IPS DF 6.9 (cell line): ENCODE measurements around the gene SUCO.
"Not testable (repeated sequence)": the region's sequence is repeated elsewhere in the genome, so short reads cannot be mapped to it uniquely, and the experiment has no call there.

Source experiments
- DNase-seq: peaks from one replicate; pipeline ENCODE4 v3.0.0-alpha.2; 2013; ENCODE audit warnings: low read depth, low spot score
- H3K27ac ChIP-seq: one replicate; pipeline ENCODE4 v1.5.1; 2013; ENCODE audit warnings: low read length, control low read depth
- H3K27me3 ChIP-seq: 2 replicates; pipeline ENCODE4 v1.6.1; 2013; ENCODE audit warnings: mild to moderate bottlenecking, low read length; ENCODE audit not compliant: control insufficient read depth, insufficient read depth
- H3K36me3 ChIP-seq: 2 replicates; pipeline ENCODE4 v1.6.1; 2013; ENCODE audit warnings: low read length; ENCODE audit not compliant: control insufficient read depth, insufficient read depth
- H3K4me1 ChIP-seq: 2 replicates; pipeline ENCODE4 v1.6.1; 2013; ENCODE audit warnings: low read length; ENCODE audit not compliant: control insufficient read depth, insufficient read depth
- H3K4me3 ChIP-seq: 2 replicates; pipeline ENCODE4 v1.5.1; 2013; ENCODE audit warnings: mild to moderate bottlenecking, low read length
- H3K9me3 ChIP-seq: 2 replicates; pipeline ENCODE4 v1.6.1; 2013; ENCODE audit warnings: low read length, inconsistent platforms; ENCODE audit not compliant: control insufficient read depth, insufficient read depth
- WGBS: extraction: QIAGEN DNeasy Blood & Tissue Kit; methylation state at CpG from one replicate; pipeline ENCODE4 v1.1.7; 2013; ENCODE audit warnings: mixed read lengths, missing lambda C conversion rate; ENCODE audit not compliant: insufficient read length, insufficient coverage; 5-methylcytosine and 5-hydroxymethylcytosine counted together

The SUCO gene

GRCh38 chr1:172585348-172585747 is 52.4 kb downstream of the SUCO start:
- H3K9me3 ChIP-seq, result no peaks in the 10 kb centered on the region
- DNase-seq, result no peak
- H3K27ac ChIP-seq, result no peak overlapping the region
- H3K4me1 ChIP-seq, result no peaks in the 10 kb centered on the region
- H3K36me3 ChIP-seq, result peaks cover 5% of the 10 kb centered on the region; the same call in 1 of the 2 replicates
- H3K27me3 ChIP-seq, result no peaks in the 10 kb centered on the region
- no CpG with 5 or more reads among the region's 3 CpGs for WGBS
- no peak overlapping the region for H3K4me3 ChIP-seq

DNA sequence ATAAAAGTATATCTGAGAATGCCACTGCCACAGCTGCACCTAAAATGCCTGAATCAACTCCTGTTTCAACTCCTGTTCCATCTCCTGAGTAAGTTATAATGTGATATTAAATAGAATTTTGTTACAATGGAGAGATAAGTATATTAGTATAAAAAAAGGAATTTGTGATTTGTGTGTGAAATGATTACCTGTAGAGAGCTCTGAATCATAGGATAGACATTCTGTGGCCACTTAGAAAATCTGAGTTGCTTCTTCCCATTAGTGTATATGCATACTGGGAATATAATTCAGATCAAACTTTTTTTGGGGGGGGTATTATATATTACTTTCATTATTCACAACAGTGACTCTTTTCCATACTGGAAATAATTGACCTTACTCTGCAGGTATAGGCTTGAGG is 52.9 kb downstream of the SUCO start:
- Histone ChIP-seq H3K4me3 (no peak overlapping the region), H3K27me3 (no peaks in the 10 kb centered on the region), H3K36me3 (peaks cover 5% of the 10 kb centered on the region; the same call in 1 of the 2 replicates), H3K4me1 (no peaks in the 10 kb centered on the region), H3K9me3 (no peaks in the 10 kb centered on the region), H3K27ac (no peak overlapping the region)
- no peak for DNase-seq

DNA sequence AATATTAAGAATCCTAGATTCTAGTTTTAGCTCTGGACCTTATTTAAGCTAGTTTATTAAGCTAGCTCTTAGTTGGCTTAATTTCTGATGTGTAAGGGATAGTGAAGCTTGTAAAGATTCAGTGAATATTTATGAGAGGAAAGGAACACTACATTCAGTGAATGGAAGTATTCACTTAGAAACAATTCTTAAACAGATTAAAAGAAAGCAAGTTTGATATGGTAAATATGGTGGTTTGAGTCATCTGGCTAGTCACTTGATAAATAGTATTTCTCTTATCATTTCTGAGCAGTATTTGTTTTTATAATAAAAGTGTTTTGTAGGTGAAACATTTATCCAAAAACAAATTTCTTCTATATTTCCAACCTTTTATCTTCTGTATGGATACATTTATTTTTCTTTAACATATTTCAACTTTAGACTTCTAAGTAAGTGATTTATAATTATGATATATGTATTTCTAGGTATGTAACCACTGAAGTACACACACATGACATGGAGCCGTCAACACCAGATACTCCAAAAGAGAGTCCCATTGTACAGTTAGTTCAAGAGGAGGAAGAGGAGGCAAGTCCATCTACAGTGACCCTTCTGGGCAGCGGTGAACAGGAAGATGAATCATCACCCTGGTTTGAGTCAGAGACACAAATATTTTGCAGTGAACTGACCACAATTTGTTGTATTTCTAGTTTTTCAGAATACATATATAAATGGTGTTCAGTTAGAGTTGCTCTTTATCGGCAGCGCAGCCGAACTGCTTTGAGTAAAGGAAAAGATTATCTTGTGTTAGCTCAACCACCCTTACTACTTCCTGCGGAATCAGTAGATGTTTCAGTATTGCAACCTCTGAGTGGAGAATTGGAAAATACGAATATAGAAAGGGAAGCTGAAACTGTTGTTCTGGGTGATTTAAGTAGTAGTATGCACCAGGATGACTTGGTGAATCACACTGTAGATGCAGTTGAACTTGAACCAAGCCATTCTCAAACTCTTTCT is 55.6 kb downstream of the SUCO start:
- H3K9me3 ChIP-seq, result no peaks in the 10 kb centered on the region
- no peaks in the 10 kb centered on the region for H3K4me1 ChIP-seq
- DNase-seq, result no peak
- no CpG with 5 or more reads among the region's 7 CpGs for WGBS
- no peaks in the 10 kb centered on the region for H3K27me3 ChIP-seq
- H3K4me3 ChIP-seq, result no peak overlapping the region
- H3K36me3 ChIP-seq, result peaks cover 5% of the 10 kb centered on the region; the same call in 1 of the 2 replicates
- no peak overlapping the region for H3K27ac ChIP-seq

GRCh38 chr1:172589553-172589952 is 56.6 kb downstream of the SUCO start:
- Histone ChIP-seq H3K4me3 (no peak overlapping the region), H3K27me3 (no peaks in the 10 kb centered on the region), H3K36me3 (peaks cover 5% of the 10 kb centered on the region; the same call in 1 of the 2 replicates), H3K4me1 (no peaks in the 10 kb centered on the region), H3K9me3 (no peaks in the 10 kb centered on the region), H3K27ac (no peak overlapping the region)
- WGBS, result no CpG with 5 or more reads among the region's 3 CpGs
- no peak for DNase-seq

- not testable (repeated sequence) for H3K27me3 ChIP-seq, H3K4me3 ChIP-seq, DNase-seq, H3K27ac ChIP-seq, H3K4me1 ChIP-seq, H3K9me3 ChIP-seq, H3K36me3 ChIP-seq
- no CpG with 5 or more reads among the region's 1 CpG for WGBS
Measured at GRCh38 chr1:172591429-172591828, 58.5 kb downstream of the SUCO start.

- not testable (repeated sequence) for H3K4me1 ChIP-seq, H3K27ac ChIP-seq, H3K4me3 ChIP-seq, DNase-seq, H3K36me3 ChIP-seq, H3K9me3 ChIP-seq, H3K27me3 ChIP-seq
- no CpG with 5 or more reads among the region's 4 CpGs for WGBS
Measured at GRCh38 chr1:172595066-172595465, 62.1 kb downstream of the SUCO start.

GRCh38 chr1:172596782-172597181 is 63.8 kb downstream of the SUCO start:
- H3K4me1 ChIP-seq, DNase-seq, H3K27ac ChIP-seq, H3K36me3 ChIP-seq, H3K27me3 ChIP-seq, H3K9me3 ChIP-seq, H3K4me3 ChIP-seq: not testable (repeated sequence)
- no CpG with 5 or more reads among the region's 10 CpGs for WGBS

GRCh38 chr1:172599912-172600311 is 67.0 kb downstream of the SUCO start:
- no CpG with 5 or more reads among the region's 3 CpGs for WGBS
- Histone ChIP-seq H3K36me3 (peaks cover 5% of the 10 kb centered on the region; the same call in 1 of the 2 replicates), H3K9me3 (no peaks in the 10 kb centered on the region), H3K27ac (no peak overlapping the region), H3K4me3 (no peak overlapping the region), H3K27me3 (no peaks in the 10 kb centered on the region), H3K4me1 (no peaks in the 10 kb centered on the region)
- DNase-seq, result no peak

DNA sequence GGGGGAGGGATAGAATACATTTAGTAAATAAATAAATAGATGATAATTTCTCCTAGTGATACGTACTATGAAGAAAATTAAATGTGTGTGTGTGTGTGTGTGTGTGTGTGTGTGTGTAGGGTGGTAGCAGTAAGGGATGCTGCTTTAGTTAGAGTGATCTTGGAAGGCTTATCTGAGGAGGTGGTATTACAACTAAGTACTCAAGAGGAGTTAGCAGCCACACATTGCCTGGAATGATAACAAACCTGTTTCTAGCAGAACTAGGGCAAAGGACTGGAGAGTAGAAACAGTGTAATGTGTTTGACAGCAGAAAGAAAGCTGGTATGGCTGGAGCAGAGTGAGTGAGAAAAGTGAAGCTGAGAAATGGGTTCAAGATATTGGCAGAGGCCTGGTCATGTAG is 67.7 kb downstream of the SUCO start:
- Histone ChIP-seq H3K4me1 (no peaks in the 10 kb centered on the region), H3K4me3 (no peak overlapping the region), H3K27me3 (no peaks in the 10 kb centered on the region), H3K27ac (no peak overlapping the region), H3K36me3 (peaks cover 5% of the 10 kb centered on the region; the same call in 1 of the 2 replicates), H3K9me3 (no peaks in the 10 kb centered on the region)
- no peak for DNase-seq
- WGBS, result 100% methylated on average over 1 of the region's 1 CpG

DNA sequence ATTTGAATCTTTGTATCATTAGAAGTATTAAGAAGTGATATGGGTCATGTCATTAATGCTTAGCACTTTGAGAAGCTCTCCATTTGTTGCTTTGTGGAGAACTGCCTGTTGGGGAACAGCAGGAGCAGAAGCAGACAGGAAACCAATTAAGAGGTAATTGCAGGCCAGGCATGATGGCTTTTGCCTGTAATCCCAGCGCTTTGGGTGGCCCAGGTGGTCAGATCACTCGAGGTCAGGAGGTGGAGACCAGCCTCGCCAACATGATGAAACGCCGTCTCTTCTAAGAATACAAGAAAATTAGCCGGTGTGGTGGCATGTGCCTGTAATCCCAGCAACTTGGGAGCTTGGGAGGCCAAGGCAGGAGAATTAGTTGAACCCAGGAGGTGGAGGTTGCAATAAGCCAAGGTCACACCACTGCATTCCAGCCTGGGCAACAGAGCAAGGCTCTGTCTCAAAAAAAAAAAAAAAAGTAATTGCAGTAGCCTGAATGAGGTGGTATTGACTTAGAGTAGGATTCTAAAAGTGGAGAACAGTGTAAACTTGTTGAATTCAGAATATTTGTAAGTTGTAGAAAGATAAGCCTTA is 68.2 kb downstream of the SUCO start:
- WGBS, result no CpG with 5 or more reads among the region's 6 CpGs
- peaks cover 5% of the 10 kb centered on the region; the same call in 1 of the 2 replicates for H3K36me3 ChIP-seq
- H3K9me3 ChIP-seq, result no peaks in the 10 kb centered on the region
- no peak overlapping the region for H3K4me3 ChIP-seq
- H3K4me1 ChIP-seq, result no peaks in the 10 kb centered on the region
- no peaks in the 10 kb centered on the region for H3K27me3 ChIP-seq
- no peak for DNase-seq
- H3K27ac ChIP-seq, result no peak overlapping the region
